ENCODE data around the gene NUAK1.

NUAK1 gene

GRCh38 chr12:106187155-106187789 lies 48.5 kb upstream of the NUAK1 start:
- no peaks in the 10 kb centered on the region for H3K36me3 ChIP-seq (ENCODE audit: low read length)
- H3K9me3 ChIP-seq (ENCODE audit: insufficient read depth, low read length) = no peaks in the 10 kb centered on the region
- H3K4me2 ChIP-seq (ENCODE audit: low read depth, low read length, poor library complexity, severe bottlenecking) = no peak overlapping the region
- no peaks in the 10 kb centered on the region for H3K9me2 ChIP-seq (replicated peaks; ENCODE audit: insufficient read depth, low read length)
- H3K79me2 ChIP-seq (ENCODE audit: insufficient read depth, low read length) = no peaks in the 10 kb centered on the region
- no peak overlapping the region for H2AFZ ChIP-seq (ENCODE audit: low read depth, low read length, severe bottlenecking)
- H4K20me1 ChIP-seq (ENCODE audit: low read depth, low read length) = no peaks in the 10 kb centered on the region
- H3K9ac ChIP-seq (ENCODE audit: low read length) = no peak overlapping the region
- H3K27ac ChIP-seq (ENCODE audit: low read depth, low read length) = no peak overlapping the region
- no peaks in the 10 kb centered on the region for H3K27me3 ChIP-seq (ENCODE audit: low read length)
- TF ChIP-seq EZH2phosphoT487 (conservative IDR thresholded peaks at IDR 0.05; ENCODE audit: low read length) (no peak), CTCF (IDR thresholded peaks at IDR 0.05; ENCODE audit: insufficient read depth, low read length, poor library complexity, severe bottlenecking) (no peak)
- H3K4me3 ChIP-seq (ENCODE audit: insufficient read depth, low read length, poor library complexity, severe bottlenecking) = no peak overlapping the region
- H3F3A ChIP-seq (ENCODE audit: insufficient read depth) = no peaks in the 10 kb centered on the region

- TF ChIP-seq EZH2phosphoT487 (conservative IDR thresholded peaks at IDR 0.05; ENCODE audit: low read length) = no peak
- no peak for TF ChIP-seq CTCF (IDR thresholded peaks at IDR 0.05; ENCODE audit: insufficient read depth, low read length, poor library complexity, severe bottlenecking)
- H3K9ac ChIP-seq (ENCODE audit: low read length) = no peak overlapping the region
- no peaks in the 10 kb centered on the region for H3K36me3 ChIP-seq (ENCODE audit: low read length)
- no peak overlapping the region for H3K27ac ChIP-seq (ENCODE audit: low read depth, low read length)
- no peak overlapping the region for H2AFZ ChIP-seq (ENCODE audit: low read depth, low read length, severe bottlenecking)
- H3K4me3 ChIP-seq (ENCODE audit: insufficient read depth, low read length, poor library complexity, severe bottlenecking) = no peak overlapping the region
- H3K79me2 ChIP-seq (ENCODE audit: insufficient read depth, low read length) = no peaks in the 10 kb centered on the region
- no peaks in the 10 kb centered on the region for H3K27me3 ChIP-seq (ENCODE audit: low read length)
- H4K20me1 ChIP-seq (ENCODE audit: low read depth, low read length) = no peaks in the 10 kb centered on the region
- no peaks in the 10 kb centered on the region for H3K9me2 ChIP-seq (replicated peaks; ENCODE audit: insufficient read depth, low read length)
- no peak overlapping the region for H3K4me2 ChIP-seq (ENCODE audit: low read depth, low read length, poor library complexity, severe bottlenecking)
- no peaks in the 10 kb centered on the region for H3F3A ChIP-seq (ENCODE audit: insufficient read depth)
- no peaks in the 10 kb centered on the region for H3K9me3 ChIP-seq (ENCODE audit: insufficient read depth, low read length)
Measured at GRCh38 chr12:106183735-106184134, 45.0 kb upstream of the NUAK1 start.

DNA sequence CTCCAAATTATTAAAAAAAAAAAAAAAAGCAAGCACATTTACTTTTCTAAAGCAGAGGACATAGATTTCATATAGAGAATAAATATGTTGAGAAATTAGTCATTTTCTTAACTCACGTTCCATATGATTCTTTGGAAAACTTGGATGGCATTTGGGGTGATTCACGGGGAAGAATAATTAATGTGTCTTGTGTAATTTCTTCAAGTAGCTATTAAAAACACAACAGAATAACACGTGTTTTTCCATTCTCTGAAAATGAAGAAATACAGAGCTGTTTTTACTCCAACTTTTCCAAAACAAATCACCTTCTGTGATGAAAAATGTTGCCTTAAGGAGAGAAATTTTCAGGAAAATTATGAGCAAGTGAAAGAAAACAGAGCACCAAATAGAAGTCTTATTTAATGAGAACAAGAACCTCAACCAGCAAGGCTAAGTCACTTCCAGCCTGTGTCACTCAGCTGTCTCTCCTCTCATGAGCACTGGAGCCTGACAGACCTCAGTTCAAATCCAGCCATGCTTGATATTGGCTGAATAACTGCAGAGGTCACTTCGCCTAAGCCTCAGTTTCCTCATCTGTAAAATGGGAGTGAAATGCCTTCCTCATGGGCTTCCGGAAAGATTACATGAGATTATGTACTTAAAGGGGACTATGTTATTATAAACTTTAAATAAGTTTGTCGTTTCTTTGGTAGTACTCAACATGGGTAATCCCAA lies 42.8 kb upstream of the NUAK1 start:
- H3K9ac ChIP-seq (ENCODE audit: low read length) = no peak overlapping the region
- H3K9me3 ChIP-seq (ENCODE audit: insufficient read depth, low read length) = no peaks in the 10 kb centered on the region
- H4K20me1 ChIP-seq (ENCODE audit: low read depth, low read length) = no peaks in the 10 kb centered on the region
- no peak overlapping the region for H2AFZ ChIP-seq (ENCODE audit: low read depth, low read length, severe bottlenecking)
- H3K27me3 ChIP-seq (ENCODE audit: low read length) = no peaks in the 10 kb centered on the region
- H3F3A ChIP-seq (ENCODE audit: insufficient read depth) = no peaks in the 10 kb centered on the region
- no peak overlapping the region for H3K27ac ChIP-seq (ENCODE audit: low read depth, low read length)
- no peaks in the 10 kb centered on the region for H3K9me2 ChIP-seq (replicated peaks; ENCODE audit: insufficient read depth, low read length)
- no peaks in the 10 kb centered on the region for H3K36me3 ChIP-seq (ENCODE audit: low read length)
- H3K4me2 ChIP-seq (ENCODE audit: low read depth, low read length, poor library complexity, severe bottlenecking) = no peak overlapping the region
- no peaks in the 10 kb centered on the region for H3K79me2 ChIP-seq (ENCODE audit: insufficient read depth, low read length)
- no peak overlapping the region for H3K4me3 ChIP-seq (ENCODE audit: insufficient read depth, low read length, poor library complexity, severe bottlenecking)
- TF ChIP-seq CTCF (IDR thresholded peaks at IDR 0.05; ENCODE audit: insufficient read depth, low read length, poor library complexity, severe bottlenecking) = no peak
- no peak for TF ChIP-seq EZH2phosphoT487 (conservative IDR thresholded peaks at IDR 0.05; ENCODE audit: low read length)

Measured in SU-DHL-6 (cell line).